NCI-H2081 treated with DMSO at 0.1 percent for 48 hours (cell line): ENCODE results near the gene PIBF1.

Experiments used
- DNase-seq: peaks from one replicate; lab custom pipeline; 2025; lab: John Stamatoyannopoulos, UW

The PIBF1 gene

GRCh38 chr13:73060251-73061160 is 278.6 kb downstream of the PIBF1 start:
- DNase-seq, result no peak

GRCh38 chr13:73061473-73061872 is 279.5 kb downstream of the PIBF1 start:
- no peak for DNase-seq

- no peak for DNase-seq
Measured at GRCh38 chr13:73061876-73062275, 279.9 kb downstream of the PIBF1 start.

GRCh38 chr13:73062468-73062867 is 280.5 kb downstream of the PIBF1 start:
- no peak for DNase-seq

GRCh38 chr13:73063166-73063565 is 281.2 kb downstream of the PIBF1 start:
- no peak for DNase-seq

- no peak for DNase-seq
Measured at GRCh38 chr13:73065036-73065435, 283.1 kb downstream of the PIBF1 start.

GRCh38 chr13:73065665-73066340 is 283.9 kb downstream of the PIBF1 start:
- no peak for DNase-seq
